Left cardiac atrium (tissue), 4 donors: ENCODE results near the gene MIAT. TPM values are rescaled to one million over a fixed set of nuclear protein-coding genes. Genes with fewer than 3 reads are reported as not detected.
A peak's percentile ranks its signal among the peaks of the same experiment; 100 is the strongest.

Source experiments
- ATAC-seq, 2 donors: fragments of 200-7000 bp; cut with Tn5 transposase; one replicate each; pipeline ENCODE4 v1.9.1; 2020; ENCODE audit warnings: mild to moderate bottlenecking in 2 of 2, moderate library complexity in 2 of 2
- DNase-seq: peaks from one replicate; pipeline ENCODE4 v3.0.0-alpha.2; 2020
- intact Hi-C, 2 donors: fragments of 100-400 bp; cut with DNase I; formaldehyde crosslinking; loops; one replicate each; pipeline versions ENCODE4 v1.14.1 to v1.15.1; 2022 to 2023
- total RNA-seq, 2 donors: library from RNA; stranded (reverse); fragmentation: NEBNext Ultra II Directional; extraction: Animal tissue kit (Norgen Biotek cat#: 25700); gene quantifications; one replicate each; pipeline ENCODE4 v1.2.1, GENCODE V29; 2021
- donor health status: DM: no; HTN: yes; CAD: no.
- donor health status: DM: no; HTN: yes; CAD: no; lungs with severe emphysema.
- donor health status: DM: yes; HTN: yes; CAD: no.
- donor health status: Dilated cardiomyopathy.

MIAT gene
- total RNA-seq, 2 donors from 2014 or later, result 1.8 to 1.9 TPM

DNA sequence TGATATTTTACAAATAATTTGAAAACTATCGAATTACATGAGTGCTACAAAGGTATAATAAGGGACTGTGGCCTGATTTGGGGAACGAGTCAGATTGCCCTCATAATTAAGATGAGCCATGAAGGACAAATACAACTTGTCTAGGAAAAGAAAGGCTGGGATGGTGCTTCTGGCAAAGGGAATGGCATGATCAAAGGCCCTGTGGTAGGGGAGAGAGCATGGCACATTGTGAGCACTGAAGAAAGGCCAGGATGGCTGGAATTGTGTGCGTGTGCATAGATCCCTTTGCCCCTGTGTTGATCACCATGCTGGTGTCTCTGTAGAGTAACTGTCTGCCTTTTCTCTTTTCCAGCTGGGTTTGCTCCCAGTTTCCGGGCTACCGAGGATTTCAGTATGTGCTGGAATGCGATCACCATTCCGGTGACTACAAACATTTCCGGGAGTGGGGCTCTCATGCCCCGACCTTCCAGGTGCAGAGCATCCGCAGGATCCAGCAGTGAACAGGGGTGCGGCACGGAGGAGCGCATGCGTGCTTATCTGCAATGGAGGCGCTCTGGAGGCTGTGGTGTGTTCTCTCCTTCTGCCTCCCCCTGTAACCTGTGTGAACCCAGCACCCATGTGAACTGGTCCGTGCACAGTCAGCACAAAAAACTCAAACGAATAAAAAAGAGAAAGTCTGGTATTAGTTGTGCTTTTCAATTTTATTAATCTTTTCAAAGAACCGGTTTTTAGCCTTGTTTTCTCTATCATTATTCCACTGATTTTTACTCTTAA is 27.2 kb upstream of the MIAT start:
- no peak for DNase-seq
- no peak for ATAC-seq
- intact Hi-C loops, result no loop called here

DNA sequence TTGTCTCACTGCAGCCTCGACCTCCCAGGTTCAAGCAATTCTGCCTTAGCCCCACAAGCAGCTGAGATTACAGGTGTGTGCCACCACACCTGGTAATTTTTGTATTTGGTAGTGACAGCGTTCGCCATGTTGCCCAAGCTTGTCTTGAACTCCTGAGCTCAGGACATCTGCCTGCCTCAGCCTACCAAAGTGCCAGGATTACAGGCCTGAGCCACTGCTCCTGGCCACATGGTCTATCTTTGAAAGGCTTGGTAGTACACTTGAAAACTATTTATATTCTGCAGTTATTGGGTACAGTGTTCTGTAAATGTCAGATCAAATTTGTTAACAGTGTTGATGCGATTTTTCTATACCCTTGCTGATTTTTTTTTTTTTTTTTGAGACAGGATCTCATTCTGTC is 26.1 kb upstream of the MIAT start:
- ATAC-seq (no peak), DNase-seq (no peak)
- intact Hi-C loops, result no loop called here

DNA sequence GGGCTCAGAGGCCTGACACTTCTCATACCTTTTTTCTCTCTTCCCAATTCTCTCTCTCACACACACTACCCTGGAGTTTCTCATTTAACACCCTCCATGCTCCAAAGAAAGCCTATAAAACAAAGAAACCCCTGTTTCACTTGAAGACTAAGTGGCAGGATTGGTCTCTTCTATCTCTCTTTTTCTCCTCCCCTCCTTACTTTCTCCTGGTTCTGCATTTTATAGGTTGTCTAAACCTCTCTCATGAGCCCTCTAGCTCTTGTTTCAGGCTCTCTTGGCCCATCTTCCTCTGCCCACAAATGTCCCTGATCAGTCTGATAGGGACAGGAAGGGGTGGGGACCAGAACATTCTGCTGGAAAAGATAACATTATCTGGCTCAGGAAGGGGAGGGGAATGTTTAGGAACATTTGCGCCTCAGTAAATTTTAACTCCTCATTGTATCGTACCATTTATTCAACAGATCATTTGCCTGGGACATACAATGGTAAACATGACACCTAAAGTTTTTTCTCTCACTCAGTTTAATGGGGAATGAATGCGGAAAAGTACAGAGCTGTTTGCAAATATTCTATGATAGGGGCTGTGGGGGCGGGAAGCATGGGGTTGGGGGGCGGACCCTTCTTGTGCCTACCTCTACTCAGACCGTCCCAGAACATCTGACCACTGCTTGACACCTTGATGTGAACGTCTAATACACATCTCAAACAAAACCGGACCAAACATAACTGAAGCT is 24.8 kb upstream of the MIAT start:
- DNase-seq (peak; percentile 36), ATAC-seq (peak; percentile 23 to 77)
- intact Hi-C loops, result no loop called here

DNA sequence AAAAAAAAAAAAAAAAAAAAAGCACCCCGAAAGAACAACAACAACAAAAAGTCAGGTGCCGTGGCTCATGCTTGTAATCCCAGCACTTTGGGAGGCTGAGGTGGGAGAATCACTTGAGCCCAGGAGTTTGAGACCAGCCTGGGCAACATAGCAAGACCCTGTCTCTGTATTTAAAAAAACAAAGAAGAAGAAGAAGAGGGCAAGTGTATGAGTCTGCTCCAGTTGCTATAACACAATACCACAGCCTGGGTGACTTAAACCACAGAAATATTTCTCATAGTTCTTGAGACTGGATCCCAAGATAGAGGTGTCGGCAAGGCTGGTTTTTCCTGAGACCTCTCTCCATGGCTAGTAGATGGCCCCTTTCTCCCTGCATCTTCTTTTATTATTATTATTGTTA is 23.2 kb upstream of the MIAT start:
- DNase-seq, result no peak
- intact Hi-C loops, result no loop called here
- ATAC-seq, result no peak

DNA sequence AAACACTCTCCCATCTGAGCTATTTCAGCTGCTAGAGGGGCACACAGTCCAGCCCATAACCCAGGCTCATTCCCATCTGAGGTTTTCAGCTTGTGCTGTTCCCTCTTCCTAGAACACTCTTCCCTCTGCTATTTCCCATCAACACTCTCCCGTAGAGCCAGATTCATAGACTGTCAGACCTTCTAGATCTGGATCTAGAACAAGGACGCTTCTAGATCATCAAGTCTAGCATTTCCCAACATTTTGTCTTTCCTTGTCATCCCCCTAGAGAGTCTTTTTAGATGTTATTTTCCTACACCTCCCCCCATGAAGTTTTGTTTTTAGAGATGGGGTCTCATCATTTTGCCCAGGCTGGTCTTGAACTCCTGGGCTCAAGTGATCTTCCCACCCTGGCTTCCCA is 22.3 kb upstream of the MIAT start:
- ATAC-seq (no peak), DNase-seq (no peak)
- intact Hi-C loops, result no loop called here

DNA sequence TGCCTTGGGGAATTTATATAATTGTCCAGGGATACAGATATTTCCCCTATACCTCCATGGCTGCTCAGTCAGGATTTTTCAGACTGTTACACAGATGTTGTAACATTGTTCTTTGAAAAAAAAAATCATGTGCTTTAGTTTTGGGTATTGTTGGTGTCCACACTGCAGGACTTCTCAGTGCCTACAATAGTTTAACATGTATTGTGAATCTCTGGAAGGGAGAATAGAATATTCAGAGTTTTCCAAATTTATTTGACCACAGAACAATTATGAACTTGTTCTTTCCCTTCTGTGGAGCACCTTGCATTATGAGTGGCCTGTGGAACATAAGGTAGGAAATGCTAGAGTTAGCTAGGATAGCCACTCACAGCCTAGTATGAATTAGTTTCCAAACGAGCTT is 21.1 kb upstream of the MIAT start:
- DNase-seq (no peak), ATAC-seq (no peak)
- intact Hi-C loops, result no loop called here

DNA sequence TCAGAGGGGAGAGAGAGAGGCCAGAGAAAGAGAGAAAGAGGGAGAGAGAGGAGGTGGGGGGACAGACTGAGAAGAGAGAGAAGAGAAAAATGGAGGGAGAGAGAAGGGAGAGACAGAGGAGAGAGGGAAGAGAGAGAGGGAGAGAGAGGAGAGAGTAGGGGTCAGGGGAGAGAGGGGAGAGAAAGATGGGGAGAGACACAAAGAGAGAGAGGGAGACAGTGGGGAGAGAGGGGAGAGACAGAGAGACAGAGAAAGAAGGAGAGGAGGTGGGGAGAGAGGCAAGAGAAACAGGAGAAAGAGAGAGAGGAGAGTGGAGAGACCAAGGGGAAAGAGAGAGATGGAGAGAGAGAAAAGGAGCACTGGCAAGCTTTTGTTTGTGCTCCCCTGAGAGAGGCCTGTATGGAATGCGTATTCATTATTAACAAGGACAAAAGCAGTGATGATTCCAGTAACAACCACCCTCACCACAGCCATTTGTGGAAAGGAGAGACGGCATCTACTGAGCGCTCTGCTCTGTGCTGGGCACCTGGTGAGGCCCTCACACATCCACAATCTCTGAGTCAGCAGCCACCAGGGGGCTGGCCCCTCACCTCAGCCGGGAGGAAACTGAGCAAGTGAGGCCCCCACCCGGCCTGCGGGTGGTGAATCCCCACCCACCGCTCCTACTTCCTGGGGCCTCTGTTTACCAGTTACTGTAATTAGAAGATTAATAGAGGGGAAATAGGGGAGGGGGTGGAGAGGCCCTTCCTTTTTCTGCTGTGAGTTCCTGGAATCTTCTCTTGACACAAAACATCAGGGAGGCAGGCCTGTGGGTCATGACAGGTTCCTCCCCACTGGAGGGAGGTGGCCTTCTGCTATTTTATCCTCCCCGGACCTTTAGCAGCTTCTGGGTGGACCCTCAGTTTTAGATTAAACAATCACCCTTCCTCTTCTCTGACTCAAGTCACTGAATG is 14.6 kb upstream of the MIAT start:
- peak in 1 of 2 donors; percentile 20 for ATAC-seq
- intact Hi-C loops, result no loop called here
- DNase-seq, result peak; percentile 56

DNA sequence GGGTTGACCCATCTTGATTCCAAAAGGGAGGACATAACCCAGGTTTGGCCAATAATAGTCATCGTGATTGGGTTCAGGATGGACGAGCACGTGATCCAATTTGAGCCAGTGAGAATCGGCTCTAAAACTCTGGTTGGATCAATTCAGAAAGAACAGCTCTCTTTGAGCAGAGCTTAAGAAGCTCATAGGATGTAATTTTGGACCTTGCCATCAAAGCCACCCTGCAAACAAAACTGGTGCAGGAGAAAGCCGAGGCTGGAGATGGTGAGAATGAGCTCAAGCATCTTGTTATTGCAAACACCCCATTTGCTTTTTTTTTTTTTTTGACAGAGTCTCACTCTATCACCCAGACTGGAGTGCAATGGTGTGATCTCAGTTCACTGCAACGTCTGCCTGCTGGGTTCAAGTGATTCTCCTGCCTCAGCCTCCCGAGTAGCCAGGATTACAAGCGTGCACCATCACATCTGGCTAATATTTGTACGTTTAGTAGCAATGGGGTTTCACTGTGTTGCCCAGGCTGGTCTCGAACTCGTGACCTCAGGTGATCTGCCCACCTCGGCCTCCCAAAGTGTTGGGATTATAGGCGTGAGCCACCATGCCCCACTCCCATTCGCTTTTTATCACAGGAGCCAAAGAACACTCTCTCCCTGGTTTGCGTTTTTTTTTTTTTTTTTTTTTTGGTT is 13.8 kb upstream of the MIAT start:
- no peak for ATAC-seq
- intact Hi-C loops, result no loop called here

DNA sequence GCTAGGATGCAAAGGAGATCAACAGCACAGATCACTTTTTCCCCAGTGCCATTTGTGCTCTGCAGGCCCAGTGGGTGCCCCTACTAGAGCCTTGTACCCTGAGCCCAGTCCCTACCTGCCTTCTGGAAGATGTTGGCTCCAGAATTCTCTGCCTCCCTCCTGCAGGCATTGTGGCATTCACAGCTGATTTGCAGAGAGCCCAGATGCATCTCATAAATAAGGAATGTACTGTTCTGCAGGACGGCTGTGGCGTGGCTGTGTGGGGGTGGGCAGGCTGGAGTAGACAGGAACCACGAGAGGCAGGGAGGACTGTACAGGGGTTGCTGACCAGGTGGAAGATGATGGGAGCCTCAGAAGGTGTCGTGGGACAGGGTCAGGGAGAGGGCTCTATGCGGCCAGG is 11.2 kb upstream of the MIAT start:
- intact Hi-C loops, result no loop called here
- DNase-seq (no peak), ATAC-seq (no peak)

More for the DNA sequence above, 13.8 kb upstream of the MIAT start:
- DNase-seq, result no peak

DNA sequence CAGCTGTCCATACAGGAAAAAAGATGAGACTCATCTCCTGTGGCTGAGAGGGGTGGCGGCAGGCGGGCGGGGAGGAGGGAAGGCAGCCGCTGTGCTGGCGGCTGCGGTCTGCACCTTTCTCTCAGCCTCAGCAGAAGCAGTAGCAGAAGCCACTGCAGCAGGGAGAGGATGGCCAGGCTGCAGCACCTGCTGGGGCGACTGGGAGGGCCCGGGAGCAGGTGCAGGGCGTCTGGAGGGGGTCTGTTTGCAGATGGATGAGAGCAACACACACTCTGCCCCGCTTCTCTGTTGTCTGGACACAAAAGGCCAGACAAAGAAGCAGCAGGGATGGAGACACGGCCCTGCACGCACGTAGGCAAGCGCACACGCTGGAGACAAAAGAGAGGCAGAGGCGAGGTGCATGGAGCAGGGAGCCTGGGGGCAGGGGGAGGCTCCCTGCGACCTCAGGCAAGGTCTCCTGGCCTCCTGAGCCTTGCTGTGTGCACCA is 9.3 kb upstream of the MIAT start:
- intact Hi-C loops, result no loop called here
- DNase-seq (no peak), ATAC-seq (no peak)

DNA sequence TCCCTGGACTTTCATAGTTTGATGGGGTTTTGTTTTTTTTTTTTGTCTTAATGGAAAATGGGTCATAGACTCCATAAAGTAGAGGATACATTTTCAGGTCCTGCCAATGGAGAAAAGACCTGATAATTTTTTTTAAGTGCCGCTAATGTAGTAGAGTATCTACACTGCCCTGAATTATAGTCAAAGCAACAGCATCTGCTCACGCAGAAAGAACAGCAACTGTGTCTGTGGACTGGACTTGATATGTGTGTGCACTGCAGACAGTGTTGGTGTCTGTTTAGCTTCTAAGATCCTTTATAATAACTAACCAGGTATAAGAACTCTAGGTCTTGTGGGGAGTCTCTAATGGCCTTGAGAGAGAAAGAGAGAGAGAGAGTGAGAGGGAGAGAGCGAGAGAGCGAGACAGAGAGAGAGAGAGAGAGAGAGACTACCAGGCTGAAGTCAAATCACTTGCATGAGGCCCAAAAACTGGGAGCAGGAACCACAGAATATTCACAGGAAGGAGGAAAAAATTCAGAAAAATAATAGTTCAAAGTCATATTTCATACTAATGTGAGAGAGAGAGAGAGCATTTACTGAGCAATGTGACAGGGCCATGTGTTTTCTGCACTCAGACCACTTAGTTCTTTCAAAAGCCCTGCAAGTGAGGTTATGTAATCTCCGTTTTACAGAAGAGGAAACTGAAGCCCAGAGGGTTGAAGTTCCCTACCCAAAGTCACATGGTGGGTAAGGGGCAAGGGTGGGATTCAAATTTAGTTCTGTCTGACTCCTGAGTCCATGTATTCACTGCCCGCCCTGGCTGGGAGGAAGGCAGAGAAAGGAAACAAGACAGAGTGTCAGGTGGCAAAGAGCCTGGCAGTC is 8.6 kb upstream of the MIAT start:
- no peak for DNase-seq
- ATAC-seq, result no peak
- intact Hi-C loops, result no loop called here

DNA sequence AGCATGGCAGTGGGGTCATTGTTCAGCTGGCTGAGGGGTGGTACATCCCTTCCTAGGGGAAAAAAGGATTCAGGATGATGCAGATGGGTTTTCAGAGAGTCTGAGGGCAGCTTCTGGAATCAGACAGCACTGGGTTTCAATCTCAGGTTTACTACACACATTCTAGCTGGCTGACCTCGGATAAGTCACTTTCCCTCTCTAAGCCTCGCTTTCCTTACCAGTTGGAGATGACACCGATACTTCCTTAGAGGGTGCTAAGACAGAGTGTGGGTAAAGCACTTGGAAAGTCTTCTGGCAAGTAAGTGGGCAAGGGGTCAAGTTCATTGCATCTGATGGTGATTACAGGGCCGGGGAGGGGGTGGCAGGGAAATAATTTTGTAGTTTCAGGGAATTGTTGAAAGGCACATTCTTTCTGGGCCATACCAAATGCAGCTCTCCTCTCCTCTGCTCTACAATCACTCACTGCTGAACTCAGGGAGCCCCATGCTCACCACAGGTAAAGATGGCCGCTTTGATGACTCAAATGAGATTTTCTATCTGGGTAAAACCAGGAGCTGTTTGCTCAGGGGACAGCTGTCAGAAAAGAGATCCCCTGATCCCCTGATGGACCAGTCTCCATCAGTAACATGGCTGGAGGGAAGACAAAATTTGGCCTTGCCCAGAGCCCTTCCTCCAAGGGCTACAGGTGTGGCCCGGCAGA is 6.5 kb upstream of the MIAT start:
- ATAC-seq (no peak), DNase-seq (no peak)
- intact Hi-C loops, result no loop called here

DNA sequence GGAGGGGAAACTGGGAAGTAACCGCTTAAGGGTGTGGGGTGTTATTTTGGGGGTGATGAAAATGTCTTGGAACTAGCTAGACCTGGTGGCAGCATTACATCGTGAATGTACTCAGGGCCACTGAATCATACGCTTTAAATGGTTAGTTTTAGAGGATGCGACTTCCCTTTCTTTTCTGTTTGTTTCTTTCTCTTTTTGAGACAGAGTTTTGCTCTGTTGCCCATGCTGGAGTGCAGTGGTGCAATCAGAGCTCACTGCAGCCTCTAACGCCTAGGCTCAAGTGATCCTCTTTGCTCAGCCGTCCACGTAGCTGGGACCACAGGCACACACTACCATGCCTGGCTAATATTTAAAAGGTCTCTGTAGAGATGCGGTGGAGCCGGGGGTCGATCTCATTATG is 5.6 kb upstream of the MIAT start:
- no peak for DNase-seq
- ATAC-seq, result no peak
- intact Hi-C loops, result no loop called here

DNA sequence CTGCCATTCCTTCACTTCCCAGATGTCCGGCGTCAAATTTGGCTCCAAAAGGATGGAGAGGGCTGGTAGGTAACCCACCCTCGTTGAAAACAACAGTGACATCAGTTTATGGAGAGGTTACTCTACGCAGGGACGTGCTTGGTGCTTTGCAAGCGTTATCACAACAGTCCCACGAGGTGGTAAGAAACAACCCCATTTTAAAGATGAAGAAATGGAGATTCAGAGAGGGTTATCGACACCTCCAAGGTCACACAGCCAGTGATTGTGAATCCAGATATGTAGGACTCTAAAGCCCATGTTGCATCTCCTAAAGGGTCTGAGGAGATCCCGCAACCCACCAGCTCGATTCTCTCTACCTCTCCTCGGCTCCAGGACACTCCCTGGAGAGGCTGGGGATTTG is 773 bp downstream of the MIAT start:
- DNase-seq, result no peak
- peak in 1 of 2 donors; percentile 10 for ATAC-seq
- intact Hi-C loops, result no loop called here

DNA sequence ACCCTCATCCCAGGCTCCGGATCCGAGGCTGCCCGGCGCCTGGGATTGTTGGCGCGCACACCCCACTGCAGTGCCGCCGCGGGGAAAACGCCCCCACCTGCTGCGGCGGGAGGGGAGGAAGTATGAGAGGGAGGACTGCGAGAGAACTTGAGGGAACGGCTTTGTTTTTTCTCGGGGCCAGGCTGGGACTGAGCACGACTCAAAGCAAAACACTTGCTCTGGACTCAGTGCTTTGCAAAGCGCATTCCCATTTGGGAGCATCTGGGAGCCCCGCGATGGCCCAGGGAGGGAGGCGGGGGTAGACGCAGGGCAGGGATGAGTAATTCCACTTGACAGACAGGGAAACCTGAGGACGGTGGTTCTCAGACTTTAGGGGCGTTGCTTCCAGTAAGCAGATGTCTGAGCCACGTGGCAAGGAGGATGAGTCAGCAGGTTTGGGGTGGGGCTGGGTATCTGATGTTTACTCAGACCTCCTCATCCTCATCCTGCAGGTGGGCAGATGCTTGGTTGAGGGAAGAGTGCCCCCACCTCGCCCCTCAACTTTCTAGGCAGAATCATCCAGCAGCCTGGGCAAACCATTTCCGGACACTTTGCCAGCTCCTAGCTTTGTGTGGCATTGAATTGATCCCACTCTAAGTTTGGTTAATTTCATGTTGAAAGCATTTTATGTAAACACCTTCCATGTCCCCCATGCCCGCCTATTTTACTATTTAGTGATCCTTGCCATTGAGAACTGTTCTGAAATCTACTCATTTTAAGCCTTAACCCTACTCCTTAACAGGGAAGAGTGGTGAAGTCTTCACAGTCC is 1.5 kb downstream of the MIAT start:
- intact Hi-C loops, result no loop called here
- peak; percentile 61 for DNase-seq
- peak; percentile 79 to 93 for ATAC-seq

DNA sequence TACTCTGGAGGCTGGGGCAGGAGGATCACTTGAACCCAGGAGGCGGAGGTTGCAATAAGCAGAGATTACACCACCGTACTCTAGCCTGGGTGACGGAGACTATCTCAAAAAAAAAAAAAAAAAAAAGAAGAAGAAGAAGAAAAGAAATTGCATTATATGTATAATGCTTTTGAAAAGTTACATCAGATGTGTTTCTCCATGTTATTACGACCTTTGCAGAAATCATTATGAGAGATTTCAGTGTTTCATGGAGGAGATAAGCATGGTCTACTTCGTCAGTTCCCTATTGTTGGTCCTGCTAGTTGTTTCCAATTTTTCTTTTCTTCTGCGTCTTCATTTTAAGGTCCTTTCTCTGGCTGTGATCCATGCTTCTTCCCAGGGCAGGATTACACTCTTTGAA is 3.0 kb downstream of the MIAT start:
- intact Hi-C loops, result no loop called here

More for the DNA sequence above, 3.0 kb downstream of the MIAT start:
- no peak for DNase-seq
- ATAC-seq, result no peak
